ENCODE measurements around the gene AGPS. TPM values are rescaled to one million over a fixed set of nuclear protein-coding genes. Genes with fewer than 3 reads are reported as not detected.

AGPS gene
- total RNA-seq, 1 experiment from 2014 or later = 60.9 TPM

GRCh38 chr2:177474998-177475397, 82.4 kb downstream of the AGPS start:
- Histone ChIP-seq H3K4me1 (ENCODE audit: insufficient read depth, low read length) (no peaks in the 10 kb centered on the region), H3K79me2 (ENCODE audit: insufficient read depth, low read length) (no peaks in the 10 kb centered on the region), H3T11ph (ENCODE audit: low read length) (no peak overlapping the region), H4K8ac (replicated peaks; ENCODE audit: insufficient read length, low read depth, low read length) (no peak overlapping the region), H4K91ac (ENCODE audit: insufficient read length, low read depth, low read length) (no peak overlapping the region), H3K4me2 (ENCODE audit: insufficient read depth, insufficient read length, low read length) (no peak overlapping the region), H3K23me2 (ENCODE audit: insufficient read length, low read depth, low read length, poor library complexity, severe bottlenecking) (no peaks in the 10 kb centered on the region), H2AK5ac (ENCODE audit: insufficient read length, low read length) (no peak overlapping the region), H3K27ac (ENCODE audit: insufficient read length, low read depth, low read length) (no peak overlapping the region), H3K9me3 (ENCODE audit: control insufficient read depth, low read depth, low read length) (no peaks in the 10 kb centered on the region), H2BK5ac (ENCODE audit: insufficient read length, low read length) (no peak overlapping the region), H3K79me1 (ENCODE audit: insufficient read depth, low read depth, low read length, poor library complexity, severe bottlenecking) (no peaks in the 10 kb centered on the region), H3K27me3 (ENCODE audit: insufficient read depth, low read length) (no peaks in the 10 kb centered on the region), H3K18ac (ENCODE audit: insufficient read length, low read depth, low read length) (no peak overlapping the region), H2BK12ac (ENCODE audit: insufficient read length, low read depth, low read length) (no peak overlapping the region), H3K23ac (ENCODE audit: insufficient read length, low read depth, low read length) (no peak overlapping the region), H4K5ac (ENCODE audit: insufficient read length, low read depth, low read length) (no peak overlapping the region), H3K4ac (ENCODE audit: low read depth, low read length) (no peak overlapping the region), H2BK120ac (ENCODE audit: low read depth, low read length, poor library complexity, severe bottlenecking) (no peak overlapping the region), H3K56ac (ENCODE audit: insufficient read length, low read depth, low read length) (no peak overlapping the region), H2AFZ (ENCODE audit: low read length) (no peak overlapping the region), H2BK15ac (ENCODE audit: low read depth, low read length) (no peak overlapping the region), H3K9ac (ENCODE audit: extremely low read depth, insufficient read length, low read length) (no peak overlapping the region), H3K14ac (ENCODE audit: insufficient read depth, low read length) (no peak overlapping the region), H4K20me1 (ENCODE audit: control insufficient read depth, insufficient read depth, insufficient read length) (no peaks in the 10 kb centered on the region), H2BK20ac (ENCODE audit: low read depth, low read length, poor library complexity, severe bottlenecking) (no peak overlapping the region)
- no peak for TF ChIP-seq CTCF (conservative IDR thresholded peaks at IDR 0.05)
- DNase-seq = no peak
- no peak overlapping the region for H3K4me3 Mint-ChIP-seq
- no peaks in the 10 kb centered on the region for H3K27me3 Mint-ChIP-seq (ENCODE audit: low read depth)
- H3K36me3 Mint-ChIP-seq (ENCODE audit: insufficient read depth in 1 of 3, low read depth in 3 of 3) = peaks cover 30 to 49% (median 32%) of the 10 kb centered on the region in 3 experiments
- H3K9me3 Mint-ChIP-seq = peaks cover 14 to 18% of the 10 kb centered on the region in 2 experiments
- H3K27ac Mint-ChIP-seq = no peak overlapping the region
- H3K4me1 Mint-ChIP-seq = no peaks in the 10 kb centered on the region; a peak in 1 of 4 replicates
- no CpG with 5 or more reads among the region's 1 CpG for WGBS (ENCODE audit: extremely low coverage, insufficient read length, low lambda C conversion rate)
